HEK293T (cell line): ENCODE measurements around the gene FAAP20.

Experiments used
- ARNT ChIP-seq: fragments of 450-650 bp; IDR thresholded peaks from 2 replicates; pipeline ENCODE4 v1.6.1; 2017; ENCODE audit warnings: mild to moderate bottlenecking
- BHLHE40 ChIP-seq: fragments of 450-650 bp; IDR thresholded peaks from 2 replicates; pipeline ENCODE4 v1.6.1; 2016; ENCODE audit warnings: mild to moderate bottlenecking, moderate library complexity, borderline replicate concordance
- FOXA1 ChIP-seq: fragments of 450-650 bp; IDR thresholded peaks from 2 replicates; pipeline ENCODE4 v1.6.1; 2016; ENCODE audit warnings: mild to moderate bottlenecking
- FOXM1 ChIP-seq: fragments of 450-650 bp; IDR thresholded peaks from 2 replicates; pipeline ENCODE4 v1.6.1; 2017; ENCODE audit warnings: mild to moderate bottlenecking, borderline replicate concordance
- LEF1 ChIP-seq: fragments of 450-650 bp; IDR thresholded peaks from 2 replicates; pipeline ENCODE4 v1.6.1; 2017; ENCODE audit warnings: mild to moderate bottlenecking, borderline replicate concordance
- SP1 ChIP-seq: fragments of 450-650 bp; IDR thresholded peaks from 2 replicates; pipeline ENCODE4 v1.6.1; 2017
- SUZ12 ChIP-seq: fragments of 450-650 bp; IDR thresholded peaks from 2 replicates; pipeline ENCODE4 v1.6.1; 2016; ENCODE audit warnings: mild to moderate bottlenecking

DNA sequence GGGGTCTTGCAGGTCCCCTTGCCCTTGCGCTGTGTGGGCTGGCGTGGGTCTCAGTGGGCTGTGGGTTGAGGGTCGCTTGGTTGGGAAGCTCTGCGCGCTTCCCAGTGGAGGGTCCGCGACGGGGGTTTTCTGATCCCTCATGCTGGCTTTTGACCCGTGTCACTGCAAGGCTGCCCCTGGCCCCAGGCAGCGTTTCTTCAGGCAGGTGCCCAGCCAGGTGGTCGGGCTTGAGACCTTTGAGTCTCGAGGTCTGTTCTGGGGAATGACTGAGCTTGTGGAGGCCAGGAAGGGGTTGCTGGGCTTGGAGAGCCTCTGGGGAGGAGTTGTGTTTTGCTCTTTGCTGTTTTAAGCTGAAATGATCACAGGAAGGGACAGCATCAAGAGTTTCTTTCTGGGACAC, 38.9 kb upstream of the FAAP20 start:
- no peak for TF ChIP-seq BHLHE40
- TF ChIP-seq SP1: no peak
- TF ChIP-seq ARNT: no peak
- TF ChIP-seq SUZ12: no peak
- no peak for TF ChIP-seq FOXA1
- no peak for TF ChIP-seq LEF1
- no peak for TF ChIP-seq FOXM1
